ENCODE measurements around the gene ASIC3. TPM values are rescaled to one million over a fixed set of nuclear protein-coding genes. Genes with fewer than 3 reads are reported as not detected.

Gene ASIC3
- total RNA-seq, 1 donor from 2014 or later: 7.2 TPM

GRCh38 chr7:151053096-151053495, 4.8 kb downstream of the ASIC3 start:
- no peak for DNase-seq (ENCODE audit: low spot score in 2 of 2, unreplicated experiment in 2 of 2)
- Mint-ChIP-seq H3K36me3 (peaks cover 9% of the 10 kb centered on the region), H3K4me1 (peaks cover 14% of the 10 kb centered on the region), H3K27me3 (ENCODE audit: low read depth) (peaks cover 25% of the 10 kb centered on the region), H3K9me3 (no peaks in the 10 kb centered on the region), H3K4me3 (no peak overlapping the region), H3K27ac (no peak overlapping the region)
- no peak for TF ChIP-seq CTCF (IDR thresholded peaks at IDR 0.05; ENCODE audit: unreplicated experiment)

GRCh38 chr7:151053751-151054150, 5.4 kb downstream of the ASIC3 start:
- Mint-ChIP-seq H3K27ac (no peak overlapping the region), H3K4me1 (peaks cover 20% of the 10 kb centered on the region), H3K27me3 (ENCODE audit: low read depth) (peaks cover 23% of the 10 kb centered on the region), H3K4me3 (no peak overlapping the region), H3K9me3 (no peaks in the 10 kb centered on the region), H3K36me3 (peaks cover 9% of the 10 kb centered on the region)
- DNase-seq (ENCODE audit: low spot score in 2 of 2, unreplicated experiment in 2 of 2): no peak
- TF ChIP-seq CTCF (IDR thresholded peaks at IDR 0.05; ENCODE audit: unreplicated experiment): no peak

- TF ChIP-seq CTCF (IDR thresholded peaks at IDR 0.05; ENCODE audit: unreplicated experiment): no peak
- peaks cover 9% of the 10 kb centered on the region for H3K27me3 Mint-ChIP-seq (ENCODE audit: low read depth)
- no peak overlapping the region for H3K27ac Mint-ChIP-seq
- peak overlapping the region; percentile 79 for H3K4me3 Mint-ChIP-seq
- H3K4me1 Mint-ChIP-seq: peaks cover 36% of the 10 kb centered on the region
- no peak for DNase-seq (ENCODE audit: low spot score in 2 of 2, unreplicated experiment in 2 of 2)
- H3K9me3 Mint-ChIP-seq: no peaks in the 10 kb centered on the region
- H3K36me3 Mint-ChIP-seq: peaks cover 9% of the 10 kb centered on the region
Observed at GRCh38 chr7:151056283-151056665, 7.9 kb downstream of the ASIC3 start.

- Mint-ChIP-seq H3K4me3 (peak overlapping the region; percentile 79), H3K27ac (peak overlapping the region; percentile 98), H3K36me3 (peaks cover 9% of the 10 kb centered on the region), H3K4me1 (peaks cover 42% of the 10 kb centered on the region), H3K9me3 (no peaks in the 10 kb centered on the region), H3K27me3 (ENCODE audit: low read depth) (peaks cover 4% of the 10 kb centered on the region)
- DNase-seq (ENCODE audit: low spot score in 2 of 2, unreplicated experiment in 2 of 2): no peak
- no peak for TF ChIP-seq CTCF (IDR thresholded peaks at IDR 0.05; ENCODE audit: unreplicated experiment)
Observed at GRCh38 chr7:151056666-151057505, 8.6 kb downstream of the ASIC3 start.

GRCh38 chr7:151057506-151057988, 9.2 kb downstream of the ASIC3 start, which contains the start of gene CDK5:
Gene CDK5, minus strand, starts transcription at chr7:151057897. Its CDS starts 49 bp downstream, at chr7:151057848.
- peaks cover 2% of the 10 kb centered on the region for H3K27me3 Mint-ChIP-seq (ENCODE audit: low read depth)
- TF ChIP-seq CTCF (IDR thresholded peaks at IDR 0.05; ENCODE audit: unreplicated experiment): no peak
- peak within 1 kb of the TSS; percentile 98 for H3K27ac Mint-ChIP-seq
- no peaks in the 10 kb centered on the region for H3K9me3 Mint-ChIP-seq
- H3K4me3 Mint-ChIP-seq: peak within 1 kb of the TSS; percentile 79
- DNase-seq (ENCODE audit: low spot score in 2 of 2, unreplicated experiment in 2 of 2): no peak
- peaks cover 8% of the 10 kb centered on the region for H3K36me3 Mint-ChIP-seq
- H3K4me1 Mint-ChIP-seq: peaks cover 47% of the 10 kb centered on the region

All from mesothelial cell of epicardium (in vitro differentiated cells).